Endothelial cell of umbilical vein (primary cell): Measurements from ENCODE around the gene SLC16A11. TPM values are rescaled to one million over a fixed set of nuclear protein-coding genes. Genes with fewer than 3 reads are reported as not detected.

Experiments
- BruUV-seq: library from RNA; stranded (reverse); fragments of 400-500 nt; replicated peaks from 2 replicates; lab custom pipeline; 2021; lab: Mats Ljungman, UMichigan
- CTCF ChIA-PET: fragments of 300-600, 350-600 bp; sonication (Branson Sonifier 250); formaldehyde crosslinking; loops from one replicate; lab custom pipeline; 2021; ENCODE audit warnings: antibody characterized with exemption, inconsistent platforms; lab: Charles Lee
- POLR2A ChIA-PET: fragments of 300-600, 350-600 bp; sonication (Branson Sonifier 250); formaldehyde crosslinking; loops from one replicate; lab custom pipeline; 2021; ENCODE audit warnings: antibody characterized with exemption, inconsistent platforms; lab: Charles Lee
- DNase-seq: peaks from one replicate; pipeline ENCODE4 v3.0.0-alpha.2; 2011; ENCODE audit warnings: low read depth, low spot score
- FAIRE-seq: peaks from 2 replicates; lab custom pipeline; 2011; peaks lifted over from hg19 to GRCh38; lab: Jason Lieb, UNC
- H2AFZ ChIP-seq: 2 replicates; pipeline ENCODE4 v1.6.0; 2012; ENCODE audit warnings: low read depth, low read length, control low read depth, inconsistent platforms
- H3K27ac ChIP-seq: 2 replicates; pipeline ENCODE4 v1.5.1; 2011; ENCODE audit warnings: low read depth, mild to moderate bottlenecking, control low read depth, low read length, moderate library complexity; ENCODE audit not compliant: insufficient read depth
- H3K27me3 ChIP-seq, 2 experiments: 2 replicates each; pipeline versions ENCODE4 v1.6.0 to v1.6.1; 2011; ENCODE audit warnings: low read length in 2 of 2, mixed read lengths in 1 of 2; ENCODE audit not compliant: control insufficient read depth in 2 of 2, insufficient read depth in 2 of 2
- H3K36me3 ChIP-seq, 2 experiments: 2 replicates in 1 of 2; 3 replicates in 1 of 2; pipeline ENCODE4 v1.5.1; 2011; ENCODE audit warnings: low read length in 2 of 2, mild to moderate bottlenecking in 1 of 2, moderate library complexity in 1 of 2; ENCODE audit not compliant: control insufficient read depth in 2 of 2, insufficient read depth in 2 of 2; ENCODE audit errors: extremely low read depth in 1 of 2
- H3K4me1 ChIP-seq: 3 replicates; pipeline ENCODE4 v1.5.1; 2011; ENCODE audit warnings: mild to moderate bottlenecking, low read length; ENCODE audit not compliant: control insufficient read depth, insufficient read depth; ENCODE audit errors: extremely low read depth
- H3K4me2 ChIP-seq: 2 replicates; pipeline ENCODE4 v1.6.1; 2011; ENCODE audit warnings: low read length, control low read depth, mixed read lengths; ENCODE audit not compliant: insufficient read depth
- H3K4me3 ChIP-seq, 3 experiments: fragments of 200-600 bp in 1 of 3; sonication (generic), shearing (Covaris generic) in 1 of 3; replicated peaks in 1 of 3; 2 replicates each; pipeline ENCODE4 v1.5.1; 2011 to 2016; ENCODE audit warnings: control low read depth in 3 of 3, low read length in 3 of 3, mild to moderate bottlenecking in 2 of 3, inconsistent platforms in 1 of 3, low read depth in 1 of 3, moderate library complexity in 1 of 3; ENCODE audit not compliant: insufficient read depth in 1 of 3
- H3K79me2 ChIP-seq: 2 replicates; pipeline ENCODE4 v1.6.0; 2012; ENCODE audit warnings: low read length, inconsistent platforms; ENCODE audit not compliant: control insufficient read depth, insufficient read depth
- H3K9ac ChIP-seq: replicated peaks from 2 replicates; pipeline ENCODE3; 2011; ENCODE audit warnings: low read length, control low read depth; ENCODE audit not compliant: insufficient read depth; ENCODE audit errors: extremely low read depth
- H3K9me1 ChIP-seq: replicated peaks from 3 replicates; pipeline ENCODE4 v1.6.0; 2011; ENCODE audit warnings: mild to moderate bottlenecking, low read length; ENCODE audit not compliant: control insufficient read depth, insufficient read depth; ENCODE audit errors: extremely low read depth
- H3K9me3 ChIP-seq: replicated peaks from 2 replicates; pipeline ENCODE4 v1.5.1; 2012; ENCODE audit warnings: low read length, inconsistent platforms; ENCODE audit not compliant: control insufficient read depth, insufficient read depth
- H4K20me1 ChIP-seq: replicated peaks from 2 replicates; pipeline ENCODE3; 2011; ENCODE audit warnings: mild to moderate bottlenecking, low read length; ENCODE audit not compliant: control insufficient read depth, insufficient read depth; ENCODE audit errors: extremely low read depth
- CTCF ChIP-seq, 2 donors: IDR thresholded peaks; 1 replicate in 1 of 2; 2 replicates in 1 of 2; pipeline ENCODE4 v1.5.1; 2011; ENCODE audit warnings: low read length in 2 of 2, mild to moderate bottlenecking in 2 of 2, moderate library complexity in 2 of 2, control low read depth in 1 of 2, inconsistent platforms in 1 of 2, low read depth in 1 of 2; ENCODE audit not compliant: insufficient read depth in 1 of 2; ENCODE audit errors: extremely low read depth in 1 of 2
- EZH2 ChIP-seq: IDR thresholded peaks from 2 replicates; pipeline ENCODE4 v1.6.1; 2012; ENCODE audit warnings: borderline replicate concordance, low read depth, mild to moderate bottlenecking, moderate library complexity, low read length, inconsistent platforms; ENCODE audit not compliant: severe bottlenecking
- FOS ChIP-seq: IDR thresholded peaks from 2 replicates; pipeline ENCODE4 v1.6.1; 2011; ENCODE audit warnings: mild to moderate bottlenecking, low read length, moderate library complexity, borderline replicate concordance; ENCODE audit not compliant: insufficient read depth
- GATA2 ChIP-seq: IDR thresholded peaks from 2 replicates; pipeline ENCODE4 v1.7.0; 2011; ENCODE audit warnings: low read depth, mild to moderate bottlenecking, moderate library complexity, mixed read lengths, low read length; ENCODE audit not compliant: insufficient read length, insufficient read depth
- JUN ChIP-seq: IDR thresholded peaks from 2 replicates; pipeline ENCODE4 v1.6.1; 2011; ENCODE audit warnings: borderline replicate concordance, low read depth; ENCODE audit not compliant: insufficient read length, insufficient read depth
- MAX ChIP-seq: IDR thresholded peaks from 2 replicates; pipeline ENCODE4 v1.6.1; 2011; ENCODE audit not compliant: insufficient read depth, insufficient read length
- MYC ChIP-seq: IDR thresholded peaks from one replicate; pipeline ENCODE4 v1.6.1; 2011; ENCODE audit warnings: mild to moderate bottlenecking, low read depth, low read length
- POLR2A ChIP-seq: IDR thresholded peaks from 2 replicates; pipeline ENCODE4 v1.6.1; 2012; ENCODE audit warnings: low read depth, mild to moderate bottlenecking, control low read depth, low read length
- POLR2AphosphoS5 ChIP-seq: IDR thresholded peaks from 2 replicates; pipeline ENCODE4 v1.6.1; 2012; ENCODE audit warnings: low read depth, mild to moderate bottlenecking, control low read depth, low read length, moderate library complexity; ENCODE audit not compliant: insufficient read depth
- dilution Hi-C: fragments of 300-500 bp; cut with MboI; formaldehyde crosslinking; loops from one replicate; pipeline ENCODE4 v1.15.0; 2019; ENCODE audit warnings: low sequenced_read_pairs; ENCODE audit not compliant: extremely low pct_ligation_motif_present
- intact Hi-C: fragments of 100-400 bp; cut with micrococcal nuclease; formaldehyde crosslinking; loops from one replicate; pipeline ENCODE4 v1.10.0; 2022
- polyA plus RNA-seq, 4 experiments: library from polyadenylated mRNA; depleted of rRNA in 3 of 4; stranded (reverse) in 3 of 4; unstranded in 1 of 4; fragments of >200 nt; gene quantifications; 2 replicates each; pipeline versions ENCODE4 v1.2.1 to v1.2.3, GENCODE V29; 2011 to 2012; ENCODE audit warnings: missing spikeins in 1 of 4
- total RNA-seq: library from RNA; stranded (reverse); gene quantifications from 2 replicates; pipeline ENCODE4 v1.2.3, GENCODE V29; 2021

Gene SLC16A11
- total and polyA plus RNA-seq, 2 donors (not counting 3 experiments of a cell fraction or from before 2014, with no cell fraction given): 0.95 to 1.4 TPM

- Histone ChIP-seq H4K20me1 (no peaks in the 10 kb centered on the region), H3K4me1 (peaks cover 30% of the 10 kb centered on the region), H3K27ac (no peak overlapping the region), H3K4me2 (peak overlapping the region; percentile 40), H3K27me3 (no peaks in the 10 kb centered on the region), H2AFZ (peak overlapping the region; percentile 92), H3K79me2 (no peaks in the 10 kb centered on the region), H3K9ac (no peak overlapping the region), H3K4me3 (peak overlapping the region in 2 of 3 experiments; percentile 5 to 35), H3K9me1 (no peaks in the 10 kb centered on the region), H3K9me3 (no peaks in the 10 kb centered on the region), H3K36me3 (no peaks in the 10 kb centered on the region)
- ChIA-PET CTCF (interaction anchor here (0.6 kb wide), 2 partner anchors 94 to 175 kb away, joined by 3 read pairs; no protein-coding TSS in a partner anchor), POLR2A (no interaction called here)
- intact Hi-C loops: no loop called here
- dilution Hi-C loops: no loop called here
- no peak for TF ChIP-seq EZH2
- TF ChIP-seq POLR2A: no peak
- no peak for TF ChIP-seq FOS
- no peak for TF ChIP-seq JUN
- no peak for TF ChIP-seq GATA2
- TF ChIP-seq POLR2AphosphoS5: no peak
- TF ChIP-seq MAX: no peak
- TF ChIP-seq CTCF (IDR thresholded peaks at IDR 0.05; ENCODE audit: extremely low read depth in 1 of 2, insufficient read depth in 1 of 2, low read depth in 1 of 2, low read length in 2 of 2): no peak
- TF ChIP-seq MYC: no peak
- DNase-seq (no peak), FAIRE-seq (no peak)
- BruUV-seq: no TSS peak
These were observed 1.3 kb downstream of the SLC16A11 start for GRCh38 chr17:7042501-7043181.
